ENCODE data around the gene IPO7.

DNA sequence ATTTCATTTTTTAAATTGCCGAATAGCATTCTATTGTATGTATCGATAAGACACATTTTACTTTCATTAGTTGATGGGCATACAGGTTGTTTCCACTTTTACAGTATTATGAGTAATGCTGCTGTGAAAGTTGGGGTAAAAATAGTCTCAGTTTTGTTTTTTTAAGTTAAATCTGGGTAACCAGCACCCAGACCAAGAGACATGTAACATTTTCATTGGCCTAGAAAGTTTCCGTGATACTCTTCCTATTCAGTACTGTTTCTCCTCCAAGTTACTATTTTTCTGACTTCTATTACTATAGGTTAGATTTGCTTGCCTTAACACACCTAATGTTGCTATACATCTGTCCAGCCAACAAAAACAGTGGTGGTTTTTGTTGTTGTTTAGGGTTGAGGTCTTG lies 12.3 kb downstream of the IPO7 start:
- no peak for TF ChIP-seq ZNF785 (tag by site-specific recombination; IDR thresholded peaks at IDR 0.05)
- no peak for TF ChIP-seq KLF16 (tag by site-specific recombination; IDR thresholded peaks at IDR 0.05)
- TF ChIP-seq, protein P1, sequence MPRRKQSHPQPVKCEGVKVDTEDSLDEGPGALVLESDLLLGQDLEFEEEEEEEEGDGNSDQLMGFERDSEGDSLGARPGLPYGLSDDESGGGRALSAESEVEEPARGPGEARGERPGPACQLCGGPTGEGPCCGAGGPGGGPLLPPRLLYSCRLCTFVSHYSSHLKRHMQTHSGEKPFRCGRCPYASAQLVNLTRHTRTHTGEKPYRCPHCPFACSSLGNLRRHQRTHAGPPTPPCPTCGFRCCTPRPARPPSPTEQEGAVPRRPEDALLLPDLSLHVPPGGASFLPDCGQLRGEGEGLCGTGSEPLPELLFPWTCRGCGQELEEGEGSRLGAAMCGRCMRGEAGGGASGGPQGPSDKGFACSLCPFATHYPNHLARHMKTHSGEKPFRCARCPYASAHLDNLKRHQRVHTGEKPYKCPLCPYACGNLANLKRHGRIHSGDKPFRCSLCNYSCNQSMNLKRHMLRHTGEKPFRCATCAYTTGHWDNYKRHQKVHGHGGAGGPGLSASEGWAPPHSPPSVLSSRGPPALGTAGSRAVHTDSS (tag by site-specific recombination; IDR thresholded peaks at IDR 0.05) = no peak
- TF ChIP-seq, protein P2, sequence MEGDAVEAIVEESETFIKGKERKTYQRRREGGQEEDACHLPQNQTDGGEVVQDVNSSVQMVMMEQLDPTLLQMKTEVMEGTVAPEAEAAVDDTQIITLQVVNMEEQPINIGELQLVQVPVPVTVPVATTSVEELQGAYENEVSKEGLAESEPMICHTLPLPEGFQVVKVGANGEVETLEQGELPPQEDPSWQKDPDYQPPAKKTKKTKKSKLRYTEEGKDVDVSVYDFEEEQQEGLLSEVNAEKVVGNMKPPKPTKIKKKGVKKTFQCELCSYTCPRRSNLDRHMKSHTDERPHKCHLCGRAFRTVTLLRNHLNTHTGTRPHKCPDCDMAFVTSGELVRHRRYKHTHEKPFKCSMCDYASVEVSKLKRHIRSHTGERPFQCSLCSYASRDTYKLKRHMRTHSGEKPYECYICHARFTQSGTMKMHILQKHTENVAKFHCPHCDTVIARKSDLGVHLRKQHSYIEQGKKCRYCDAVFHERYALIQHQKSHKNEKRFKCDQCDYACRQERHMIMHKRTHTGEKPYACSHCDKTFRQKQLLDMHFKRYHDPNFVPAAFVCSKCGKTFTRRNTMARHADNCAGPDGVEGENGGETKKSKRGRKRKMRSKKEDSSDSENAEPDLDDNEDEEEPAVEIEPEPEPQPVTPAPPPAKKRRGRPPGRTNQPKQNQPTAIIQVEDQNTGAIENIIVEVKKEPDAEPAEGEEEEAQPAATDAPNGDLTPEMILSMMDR (tag by site-specific recombination; IDR thresholded peaks at IDR 0.05) = no peak
- TF ChIP-seq, protein P3, sequence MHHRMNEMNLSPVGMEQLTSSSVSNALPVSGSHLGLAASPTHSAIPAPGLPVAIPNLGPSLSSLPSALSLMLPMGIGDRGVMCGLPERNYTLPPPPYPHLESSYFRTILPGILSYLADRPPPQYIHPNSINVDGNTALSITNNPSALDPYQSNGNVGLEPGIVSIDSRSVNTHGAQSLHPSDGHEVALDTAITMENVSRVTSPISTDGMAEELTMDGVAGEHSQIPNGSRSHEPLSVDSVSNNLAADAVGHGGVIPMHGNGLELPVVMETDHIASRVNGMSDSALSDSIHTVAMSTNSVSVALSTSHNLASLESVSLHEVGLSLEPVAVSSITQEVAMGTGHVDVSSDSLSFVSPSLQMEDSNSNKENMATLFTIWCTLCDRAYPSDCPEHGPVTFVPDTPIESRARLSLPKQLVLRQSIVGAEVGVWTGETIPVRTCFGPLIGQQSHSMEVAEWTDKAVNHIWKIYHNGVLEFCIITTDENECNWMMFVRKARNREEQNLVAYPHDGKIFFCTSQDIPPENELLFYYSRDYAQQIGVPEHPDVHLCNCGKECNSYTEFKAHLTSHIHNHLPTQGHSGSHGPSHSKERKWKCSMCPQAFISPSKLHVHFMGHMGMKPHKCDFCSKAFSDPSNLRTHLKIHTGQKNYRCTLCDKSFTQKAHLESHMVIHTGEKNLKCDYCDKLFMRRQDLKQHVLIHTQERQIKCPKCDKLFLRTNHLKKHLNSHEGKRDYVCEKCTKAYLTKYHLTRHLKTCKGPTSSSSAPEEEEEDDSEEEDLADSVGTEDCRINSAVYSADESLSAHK (tag by site-specific recombination; IDR thresholded peaks at IDR 0.05) = no peak

Measured in HEK293 (cell line).